Chondrocyte (in vitro differentiated cells): ENCODE measurements around the gene MAPK11. TPM values are rescaled to one million over a fixed set of nuclear protein-coding genes. Genes with fewer than 3 reads are reported as not detected.

Experiments used
- DNase-seq: peaks from one replicate; pipeline ENCODE4 v3.0.0; 2021; ENCODE audit warnings: mixed read lengths, low spot score
- H3K27ac Mint-ChIP-seq: one replicate; pipeline ENCODE4 v1.8.0; 2021; ENCODE audit warnings: mild to moderate bottlenecking, moderate library complexity, mixed read lengths; ENCODE audit not compliant: unreplicated experiment
- H3K27me3 Mint-ChIP-seq: 2 replicates; pipeline ENCODE4 v1.8.0; 2021; ENCODE audit warnings: low read depth, mixed read lengths
- H3K36me3 Mint-ChIP-seq: 2 replicates; pipeline ENCODE4 v1.8.0; 2021; ENCODE audit warnings: low read depth, mixed read lengths
- H3K4me1 Mint-ChIP-seq: 2 replicates; pipeline ENCODE4 v1.8.0; 2021; ENCODE audit warnings: low read depth, mild to moderate bottlenecking, mixed read lengths
- H3K4me3 Mint-ChIP-seq: one replicate; pipeline ENCODE4 v1.8.0; 2021; ENCODE audit warnings: mild to moderate bottlenecking, moderate library complexity, mixed read lengths; ENCODE audit not compliant: unreplicated experiment
- H3K9me3 Mint-ChIP-seq: 2 replicates; pipeline ENCODE4 v1.8.0; 2021; ENCODE audit warnings: low read depth, mixed read lengths
- CTCF ChIP-seq: fragments of 200-600 bp; sonication (generic); IDR thresholded peaks from 2 replicates; pipeline ENCODE4 v1.5.0; 2021; ENCODE audit warnings: antibody characterized with exemption, mild to moderate bottlenecking, moderate library complexity
- total RNA-seq: library from RNA; stranded (reverse); gene quantifications from 3 replicates; pipeline ENCODE4 v1.2.1, GENCODE V29; 2021

The MAPK11 gene
- total RNA-seq, 1 donor from 2014 or later = 19.9 TPM

GRCh38 chr22:50226063-50226874, 43.9 kb downstream of the MAPK11 start:
- Mint-ChIP-seq H3K36me3 (peaks cover 16% of the 10 kb centered on the region), H3K4me1 (no peaks in the 10 kb centered on the region), H3K27me3 (no peaks in the 10 kb centered on the region), H3K9me3 (no peaks in the 10 kb centered on the region), H3K4me3 (no peak overlapping the region), H3K27ac (no peak overlapping the region)
- no peak for DNase-seq
- no peak for TF ChIP-seq CTCF

DNA sequence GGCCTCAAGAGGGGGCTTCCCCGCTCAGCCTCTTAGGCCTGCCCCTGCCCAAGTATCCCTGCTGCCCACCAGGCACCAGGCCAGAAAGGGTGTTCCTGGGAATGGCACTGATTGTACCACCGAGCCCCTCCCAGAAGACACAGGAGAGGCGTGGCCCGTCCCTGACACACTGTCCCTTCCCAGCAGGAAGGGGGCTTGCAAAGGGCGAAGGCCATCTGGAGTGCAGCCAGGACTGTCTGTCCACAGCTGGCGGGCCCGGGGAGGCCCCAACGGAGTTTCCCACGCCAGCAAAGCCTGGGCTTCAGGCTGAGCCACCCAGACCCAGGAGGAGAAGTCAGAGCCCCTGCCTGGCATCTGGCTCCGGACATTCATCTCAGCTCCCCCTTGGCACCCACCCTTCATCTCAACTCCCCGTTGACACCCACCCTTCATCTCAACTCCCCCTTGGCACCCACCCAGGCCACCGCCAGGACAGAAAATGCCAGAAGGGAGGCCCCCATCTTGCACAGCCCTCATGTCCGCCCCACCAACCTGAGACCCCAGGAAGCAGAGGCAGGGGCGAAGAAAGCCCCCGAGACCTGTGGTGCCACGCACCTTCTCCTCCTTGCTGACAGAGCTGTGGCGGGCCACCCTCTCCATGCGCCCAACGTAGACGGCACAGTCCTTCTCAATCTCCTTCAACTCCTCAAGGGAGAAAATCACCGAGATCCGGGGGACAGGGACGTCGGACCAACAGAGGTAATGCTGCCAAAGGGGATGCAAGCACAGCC, 44.8 kb downstream of the MAPK11 start:
- no peak for TF ChIP-seq CTCF
- Mint-ChIP-seq H3K27ac (no peak overlapping the region), H3K36me3 (peaks cover 16% of the 10 kb centered on the region)

GRCh38 chr22:50224071-50224470, 46.1 kb downstream of the MAPK11 start:
- H3K27ac Mint-ChIP-seq = no peak overlapping the region
- no peak for DNase-seq
- H3K27me3 Mint-ChIP-seq = no peaks in the 10 kb centered on the region
- peaks cover 15% of the 10 kb centered on the region for H3K36me3 Mint-ChIP-seq
- no peak overlapping the region for H3K4me3 Mint-ChIP-seq
- H3K9me3 Mint-ChIP-seq = no peaks in the 10 kb centered on the region
- H3K4me1 Mint-ChIP-seq = peaks cover 4% of the 10 kb centered on the region
- no peak for TF ChIP-seq CTCF

More for the DNA sequence above, 44.8 kb downstream of the MAPK11 start:
- no peak overlapping the region for H3K4me3 Mint-ChIP-seq
- H3K27me3 Mint-ChIP-seq = no peaks in the 10 kb centered on the region
- DNase-seq = no peak
- no peaks in the 10 kb centered on the region for H3K9me3 Mint-ChIP-seq
- H3K4me1 Mint-ChIP-seq = no peaks in the 10 kb centered on the region

DNA sequence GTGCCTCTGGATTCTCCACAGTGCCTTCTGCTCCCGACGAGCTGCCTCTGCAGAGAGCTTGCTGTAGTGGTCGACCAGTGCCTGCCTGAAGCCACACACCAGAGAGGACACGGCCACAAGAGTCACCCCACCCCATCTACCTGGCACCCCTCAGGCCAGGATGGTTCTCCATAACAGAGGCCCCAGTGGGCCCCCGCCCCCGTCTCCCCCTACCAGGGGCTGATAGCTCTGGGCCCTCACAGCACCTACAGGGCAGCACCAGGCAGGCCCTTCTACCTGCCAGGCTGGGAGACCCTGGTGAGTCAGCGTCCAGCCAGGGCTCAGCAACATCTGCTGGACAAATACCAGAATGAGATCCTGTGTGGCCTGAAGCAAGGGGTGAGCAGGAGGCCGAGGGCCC, 47.7 kb downstream of the MAPK11 start:
- peaks cover 4% of the 10 kb centered on the region for H3K4me1 Mint-ChIP-seq
- TF ChIP-seq CTCF = no peak
- H3K27ac Mint-ChIP-seq = no peak overlapping the region
- H3K9me3 Mint-ChIP-seq = no peaks in the 10 kb centered on the region
- H3K27me3 Mint-ChIP-seq = no peaks in the 10 kb centered on the region
- no peak overlapping the region for H3K4me3 Mint-ChIP-seq
- no peak for DNase-seq
- peaks cover 13% of the 10 kb centered on the region for H3K36me3 Mint-ChIP-seq

DNA sequence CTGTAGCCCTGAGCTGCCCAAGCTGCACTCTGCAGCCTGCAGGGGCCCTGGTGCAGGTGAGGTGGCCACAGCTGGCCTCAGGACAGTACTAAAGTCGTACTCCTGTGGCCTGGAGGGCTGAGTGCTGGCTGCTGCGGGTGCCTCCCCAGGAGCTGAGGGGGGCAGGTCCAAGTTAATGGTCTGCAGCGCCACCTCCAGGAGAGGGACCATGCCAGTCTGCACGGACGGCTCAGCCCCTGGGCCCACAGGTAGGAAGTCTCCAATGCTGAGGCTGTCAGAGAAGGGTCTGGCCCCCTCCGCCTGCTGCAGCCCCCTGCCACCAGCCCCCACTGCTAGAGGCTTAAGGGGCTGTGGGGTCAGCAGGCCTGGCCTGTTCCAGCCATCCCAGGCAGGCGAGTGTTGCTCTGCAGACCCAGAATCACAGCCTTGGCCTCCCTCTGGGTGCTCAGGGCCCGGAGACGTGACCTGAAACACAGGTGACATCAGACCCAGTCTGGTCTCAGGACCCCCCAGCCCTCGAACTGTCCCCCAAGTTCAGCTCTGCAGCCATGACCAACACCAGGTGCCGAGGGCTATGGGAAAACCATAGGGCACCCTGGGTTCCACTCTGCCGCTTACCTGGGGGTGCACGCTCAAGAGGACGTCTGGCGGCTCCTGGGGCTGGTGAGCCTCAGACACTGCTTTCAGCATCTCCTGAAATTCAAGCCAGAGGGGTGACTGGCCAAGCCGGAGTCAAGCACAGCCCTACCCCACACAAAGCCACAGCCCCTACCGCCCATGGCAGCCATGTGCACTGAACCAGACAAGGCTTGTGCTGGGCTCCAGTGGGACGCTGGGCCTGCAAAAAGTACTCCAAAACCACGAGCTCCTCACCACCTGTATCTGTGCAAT, 48.5 kb downstream of the MAPK11 start:
- DNase-seq = peak; percentile 86
- Mint-ChIP-seq H3K27me3 (no peaks in the 10 kb centered on the region), H3K9me3 (no peaks in the 10 kb centered on the region), H3K4me3 (no peak overlapping the region), H3K4me1 (peaks cover 4% of the 10 kb centered on the region), H3K36me3 (peaks cover 15% of the 10 kb centered on the region), H3K27ac (no peak overlapping the region)
- peak; percentile 33 for TF ChIP-seq CTCF
